K562 (cell line): ENCODE results near the gene TRAF7. TPM values are rescaled to one million over a fixed set of nuclear protein-coding genes. Genes with fewer than 3 reads are reported as not detected.

Experiments used
- EP400 ChIP-seq: fragments of 450-650 bp; IDR thresholded peaks from 2 replicates; pipeline ENCODE4 v1.6.1; 2017; ENCODE audit warnings: antibody characterized with exemption, mild to moderate bottlenecking, moderate library complexity
- GMEB1 ChIP-seq: fragments of 250-450 bp; sonication (Bioruptor Pico); IDR thresholded peaks from 2 replicates; pipeline ENCODE4 v1.4.0; 2020; ENCODE audit warnings: mild to moderate bottlenecking
- HES1 ChIP-seq: fragments of 450-650 bp; IDR thresholded peaks from 2 replicates; pipeline ENCODE4 v1.6.1; 2016; ENCODE audit warnings: low read depth, mild to moderate bottlenecking, moderate library complexity
- HNRNPH1 ChIP-seq: fragments of 200-400 bp; formaldehyde crosslinking; optimal IDR thresholded peaks from 2 replicates; pipeline ENCODE3; 2017; ENCODE audit warnings: low read depth, mild to moderate bottlenecking, low read length, moderate library complexity
- NR3C1 ChIP-seq: sonication (generic); formaldehyde crosslinking; IDR thresholded peaks from 2 replicates; pipeline ENCODE4 v1.8.1; 2022; ENCODE audit warnings: missing genetic modification reagents
- POLR2H ChIP-seq: IDR thresholded peaks from 2 replicates; pipeline ENCODE4 v1.6.1; 2016; ENCODE audit warnings: missing genetic modification characterization, low read depth, mild to moderate bottlenecking, control low read depth, missing compliant biosample characterization, moderate library complexity
- PRPF4 ChIP-seq: fragments of 200-400 bp; formaldehyde crosslinking; IDR thresholded peaks from one replicate; pipeline ENCODE4 v1.6.1; 2017; ENCODE audit warnings: low read length, low read depth, mild to moderate bottlenecking; ENCODE audit not compliant: insufficient read depth, poor library complexity, severe bottlenecking
- RHOXF2B ChIP-seq: fragments of 250-450 bp; sonication (Bioruptor Pico); conservative IDR thresholded peaks from 2 replicates; pipeline ENCODE4 v1.5.1; 2021
- SREBF1 ChIP-seq: fragments of 150-350 bp; IDR thresholded peaks from 2 replicates; pipeline ENCODE4 v1.6.1; 2014; ENCODE audit warnings: antibody characterized with exemption, low read depth, low read length, borderline replicate concordance
- STAT5B ChIP-seq: fragments of 250-450 bp; sonication (Bioruptor Pico); IDR thresholded peaks from 2 replicates; pipeline ENCODE4 v1.8.0; 2021; ENCODE audit warnings: mild to moderate bottlenecking, inconsistent platforms
- TAL1 ChIP-seq: fragments of 450-650 bp; IDR thresholded peaks from 2 replicates; pipeline ENCODE4 v1.6.1; 2016; ENCODE audit warnings: mild to moderate bottlenecking
- ZNF3 ChIP-seq: fragments of 250-450 bp; sonication (Bioruptor Pico); IDR thresholded peaks from 2 replicates; pipeline ENCODE4 v1.5.0; 2021; ENCODE audit warnings: mild to moderate bottlenecking, moderate library complexity
- ZNF57 ChIP-seq: fragments of 450-650 bp; formaldehyde crosslinking; IDR thresholded peaks from 2 replicates; pipeline ENCODE4 v1.4.0; 2020; ENCODE audit warnings: mild to moderate bottlenecking, moderate library complexity
- polyA plus RNA-seq, 8 experiments: library from polyadenylated mRNA; depleted of rRNA in 4 of 8; stranded (reverse) in 5 of 8; unstranded in 3 of 8; fragments of >200 nt; fragmentation: Nextera tagmentation in 2 of 8; fragmentation: Illumina TruSeq in 1 of 8; extraction: Ambion mirVana in 2 of 8; extraction: Trizol in 1 of 8; gene quantifications; 2 replicates each; pipeline versions ENCODE4 v1.2.1 to v1.2.3, GENCODE V29; 2011 to 2014; ENCODE audit warnings: inconsistent platforms in 1 of 8, missing spikeins in 1 of 8
- total RNA-seq, 7 experiments: library from RNA; depleted of rRNA in 6 of 7; stranded (reverse); fragments of >200 nt in 6 of 7; fragmentation: Illumina TruSeq in 2 of 7; extraction: Trizol in 2 of 7; gene quantifications; 2 replicates each; pipeline versions ENCODE4 v1.2.1 to v1.2.3, GENCODE V29; 2011 to 2021; ENCODE audit warnings: low replicate concordance in 1 of 7
- TF ChIP-seq, protein P1 (sequence below): sonication (generic); formaldehyde crosslinking; IDR thresholded peaks from 2 replicates; pipeline ENCODE4 v1.8.0; 2022; ENCODE audit warnings: mild to moderate bottlenecking, missing genetic modification reagents
- TF ChIP-seq, protein P2 (sequence below): sonication (generic); formaldehyde crosslinking; IDR thresholded peaks from 2 replicates; pipeline ENCODE4 v1.8.0; 2022; ENCODE audit warnings: mild to moderate bottlenecking, missing genetic modification reagents
- TF ChIP-seq, protein P3 (sequence below): fragments of 200-800 bp; sonication (Bioruptor generic); IDR thresholded peaks from 2 replicates; pipeline ENCODE4 v1.6.1; 2017; ENCODE audit warnings: missing genetic modification characterization, missing compliant biosample characterization

TRAF7 gene
- total and polyA plus RNA-seq, 9 of the 15 experiments (the other 6 are each of a cell fraction or from before 2014, with no cell fraction given), result 1.1 to 113 (median 41.6) TPM

- TF ChIP-seq, protein P1, sequence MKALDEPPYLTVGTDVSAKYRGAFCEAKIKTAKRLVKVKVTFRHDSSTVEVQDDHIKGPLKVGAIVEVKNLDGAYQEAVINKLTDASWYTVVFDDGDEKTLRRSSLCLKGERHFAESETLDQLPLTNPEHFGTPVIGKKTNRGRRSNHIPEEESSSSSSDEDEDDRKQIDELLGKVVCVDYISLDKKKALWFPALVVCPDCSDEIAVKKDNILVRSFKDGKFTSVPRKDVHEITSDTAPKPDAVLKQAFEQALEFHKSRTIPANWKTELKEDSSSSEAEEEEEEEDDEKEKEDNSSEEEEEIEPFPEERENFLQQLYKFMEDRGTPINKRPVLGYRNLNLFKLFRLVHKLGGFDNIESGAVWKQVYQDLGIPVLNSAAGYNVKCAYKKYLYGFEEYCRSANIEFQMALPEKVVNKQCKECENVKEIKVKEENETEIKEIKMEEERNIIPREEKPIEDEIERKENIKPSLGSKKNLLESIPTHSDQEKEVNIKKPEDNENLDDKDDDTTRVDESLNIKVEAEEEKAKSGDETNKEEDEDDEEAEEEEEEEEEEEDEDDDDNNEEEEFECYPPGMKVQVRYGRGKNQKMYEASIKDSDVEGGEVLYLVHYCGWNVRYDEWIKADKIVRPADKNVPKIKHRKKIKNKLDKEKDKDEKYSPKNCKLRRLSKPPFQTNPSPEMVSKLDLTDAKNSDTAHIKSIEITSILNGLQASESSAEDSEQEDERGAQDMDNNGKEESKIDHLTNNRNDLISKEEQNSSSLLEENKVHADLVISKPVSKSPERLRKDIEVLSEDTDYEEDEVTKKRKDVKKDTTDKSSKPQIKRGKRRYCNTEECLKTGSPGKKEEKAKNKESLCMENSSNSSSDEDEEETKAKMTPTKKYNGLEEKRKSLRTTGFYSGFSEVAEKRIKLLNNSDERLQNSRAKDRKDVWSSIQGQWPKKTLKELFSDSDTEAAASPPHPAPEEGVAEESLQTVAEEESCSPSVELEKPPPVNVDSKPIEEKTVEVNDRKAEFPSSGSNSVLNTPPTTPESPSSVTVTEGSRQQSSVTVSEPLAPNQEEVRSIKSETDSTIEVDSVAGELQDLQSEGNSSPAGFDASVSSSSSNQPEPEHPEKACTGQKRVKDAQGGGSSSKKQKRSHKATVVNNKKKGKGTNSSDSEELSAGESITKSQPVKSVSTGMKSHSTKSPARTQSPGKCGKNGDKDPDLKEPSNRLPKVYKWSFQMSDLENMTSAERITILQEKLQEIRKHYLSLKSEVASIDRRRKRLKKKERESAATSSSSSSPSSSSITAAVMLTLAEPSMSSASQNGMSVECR (CRISPR knock-in tag), result no peak
- TF ChIP-seq, protein P2, sequence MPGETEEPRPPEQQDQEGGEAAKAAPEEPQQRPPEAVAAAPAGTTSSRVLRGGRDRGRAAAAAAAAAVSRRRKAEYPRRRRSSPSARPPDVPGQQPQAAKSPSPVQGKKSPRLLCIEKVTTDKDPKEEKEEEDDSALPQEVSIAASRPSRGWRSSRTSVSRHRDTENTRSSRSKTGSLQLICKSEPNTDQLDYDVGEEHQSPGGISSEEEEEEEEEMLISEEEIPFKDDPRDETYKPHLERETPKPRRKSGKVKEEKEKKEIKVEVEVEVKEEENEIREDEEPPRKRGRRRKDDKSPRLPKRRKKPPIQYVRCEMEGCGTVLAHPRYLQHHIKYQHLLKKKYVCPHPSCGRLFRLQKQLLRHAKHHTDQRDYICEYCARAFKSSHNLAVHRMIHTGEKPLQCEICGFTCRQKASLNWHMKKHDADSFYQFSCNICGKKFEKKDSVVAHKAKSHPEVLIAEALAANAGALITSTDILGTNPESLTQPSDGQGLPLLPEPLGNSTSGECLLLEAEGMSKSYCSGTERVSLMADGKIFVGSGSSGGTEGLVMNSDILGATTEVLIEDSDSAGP, result no peak
- TF ChIP-seq STAT5B (CRISPR knock-in tag) (no peak), RHOXF2B (CRISPR knock-in tag) (no peak), ZNF57 (no peak), EP400 (no peak), POLR2H (tag) (no peak), ZNF3 (CRISPR knock-in tag) (no peak), TAL1 (no peak), HNRNPH1 (no peak), GMEB1 (CRISPR knock-in tag) (no peak), NR3C1 (CRISPR knock-in tag) (0 out of 2 replicates have a peak, but pooled peaks have one; percentile 33), PRPF4 (no peak), HES1 (no peak), SREBF1 (no peak)
- TF ChIP-seq, protein P3, sequence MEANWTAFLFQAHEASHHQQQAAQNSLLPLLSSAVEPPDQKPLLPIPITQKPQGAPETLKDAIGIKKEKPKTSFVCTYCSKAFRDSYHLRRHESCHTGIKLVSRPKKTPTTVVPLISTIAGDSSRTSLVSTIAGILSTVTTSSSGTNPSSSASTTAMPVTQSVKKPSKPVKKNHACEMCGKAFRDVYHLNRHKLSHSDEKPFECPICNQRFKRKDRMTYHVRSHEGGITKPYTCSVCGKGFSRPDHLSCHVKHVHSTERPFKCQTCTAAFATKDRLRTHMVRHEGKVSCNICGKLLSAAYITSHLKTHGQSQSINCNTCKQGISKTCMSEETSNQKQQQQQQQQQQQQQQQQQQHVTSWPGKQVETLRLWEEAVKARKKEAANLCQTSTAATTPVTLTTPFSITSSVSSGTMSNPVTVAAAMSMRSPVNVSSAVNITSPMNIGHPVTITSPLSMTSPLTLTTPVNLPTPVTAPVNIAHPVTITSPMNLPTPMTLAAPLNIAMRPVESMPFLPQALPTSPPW (CRISPR knock-in tag), result no peak; the same call in none of the 2 replicates
Measured at GRCh38 chr16:2205967-2206313, 50.4 kb downstream of the TRAF7 start (continued).
